ENCODE measurements around the gene PPP1R26. TPM values are rescaled to one million over a fixed set of nuclear protein-coding genes. Genes with fewer than 3 reads are reported as not detected.

PPP1R26 gene
- total RNA-seq, 1 donor from 2014 or later = 23.0 TPM

DNA sequence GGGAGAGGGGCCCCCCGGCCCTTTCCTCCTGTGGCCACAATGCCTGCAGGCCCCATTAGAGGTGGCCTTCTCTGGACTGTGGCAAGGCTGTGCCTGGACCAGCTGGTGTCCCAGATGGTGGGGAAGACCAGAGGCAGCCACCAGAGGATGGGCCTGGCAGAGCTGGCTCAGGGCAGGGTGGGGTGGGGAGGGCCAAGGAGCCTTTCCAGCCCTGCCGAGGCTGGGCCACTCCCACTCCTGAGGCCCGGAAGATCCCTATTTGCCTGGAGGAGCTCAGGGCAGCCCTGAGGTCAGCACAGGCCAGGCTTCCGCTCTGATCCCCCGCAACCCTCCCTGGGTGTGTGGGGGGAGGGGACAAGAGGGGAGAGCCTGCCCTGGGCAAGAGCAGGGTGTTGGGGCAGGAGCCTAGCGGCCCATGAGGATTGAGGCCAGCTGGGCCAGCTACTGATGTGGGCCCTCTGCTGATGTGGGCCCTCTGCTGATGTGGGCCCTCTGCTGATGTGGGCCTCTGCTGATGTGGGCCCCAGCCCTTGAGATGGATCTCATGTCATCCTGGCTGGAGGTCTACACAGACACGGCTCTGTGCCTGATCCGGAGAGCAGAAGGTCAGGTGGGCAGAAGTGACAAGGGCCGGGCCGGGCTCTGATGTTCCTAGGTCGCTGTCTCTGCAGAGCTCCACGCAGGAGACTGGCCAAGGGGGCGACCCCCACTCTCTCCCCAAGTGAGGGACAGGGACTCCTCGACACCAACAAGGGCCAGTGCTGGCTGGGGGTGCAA is 26.9 kb downstream of the PPP1R26 start:
- peaks cover 11% of the 10 kb centered on the region for H3K4me1 Mint-ChIP-seq
- H2AFZ ChIP-seq (replicated peaks) = no peak overlapping the region
- H3K27ac ChIP-seq = peak overlapping the region; percentile 25
- H3K27me3 Mint-ChIP-seq (ENCODE audit: insufficient read depth, low read depth) = peaks cover 8% of the 10 kb centered on the region
- no peak overlapping the region for H3K4me3 ChIP-seq
- no peaks in the 10 kb centered on the region for H3K27me3 ChIP-seq
- H3K4me2 ChIP-seq = no peak overlapping the region
- H3F3A ChIP-seq (ENCODE audit: low read depth) = peaks cover 12% of the 10 kb centered on the region
- H3K4me3 Mint-ChIP-seq = no peak overlapping the region
- no peak overlapping the region for H3K27ac Mint-ChIP-seq
- H3K36me3 ChIP-seq = no peaks in the 10 kb centered on the region
- peak; percentile 58 for DNase-seq (ENCODE audit: low spot score)
- peaks cover 14% of the 10 kb centered on the region for H3K36me3 Mint-ChIP-seq
- TF ChIP-seq EZH2 (IDR thresholded peaks at IDR 0.05) = no peak
- TF ChIP-seq, protein P1, sequence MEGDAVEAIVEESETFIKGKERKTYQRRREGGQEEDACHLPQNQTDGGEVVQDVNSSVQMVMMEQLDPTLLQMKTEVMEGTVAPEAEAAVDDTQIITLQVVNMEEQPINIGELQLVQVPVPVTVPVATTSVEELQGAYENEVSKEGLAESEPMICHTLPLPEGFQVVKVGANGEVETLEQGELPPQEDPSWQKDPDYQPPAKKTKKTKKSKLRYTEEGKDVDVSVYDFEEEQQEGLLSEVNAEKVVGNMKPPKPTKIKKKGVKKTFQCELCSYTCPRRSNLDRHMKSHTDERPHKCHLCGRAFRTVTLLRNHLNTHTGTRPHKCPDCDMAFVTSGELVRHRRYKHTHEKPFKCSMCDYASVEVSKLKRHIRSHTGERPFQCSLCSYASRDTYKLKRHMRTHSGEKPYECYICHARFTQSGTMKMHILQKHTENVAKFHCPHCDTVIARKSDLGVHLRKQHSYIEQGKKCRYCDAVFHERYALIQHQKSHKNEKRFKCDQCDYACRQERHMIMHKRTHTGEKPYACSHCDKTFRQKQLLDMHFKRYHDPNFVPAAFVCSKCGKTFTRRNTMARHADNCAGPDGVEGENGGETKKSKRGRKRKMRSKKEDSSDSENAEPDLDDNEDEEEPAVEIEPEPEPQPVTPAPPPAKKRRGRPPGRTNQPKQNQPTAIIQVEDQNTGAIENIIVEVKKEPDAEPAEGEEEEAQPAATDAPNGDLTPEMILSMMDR (IDR thresholded peaks at IDR 0.05) = no peak
- TF ChIP-seq EZH2phosphoT487 (IDR thresholded peaks at IDR 0.05) = no peak
- no peak overlapping the region for H3K9ac ChIP-seq
- peaks cover 22% of the 10 kb centered on the region for H4K20me1 ChIP-seq (ENCODE audit: low read depth)
- H3K9me3 ChIP-seq (ENCODE audit: low read depth) = no peaks in the 10 kb centered on the region
- H3K9me3 Mint-ChIP-seq = peaks cover 11% of the 10 kb centered on the region
- peaks cover 11% of the 10 kb centered on the region for H3K79me2 ChIP-seq (ENCODE audit: low read depth)
- H3K4me1 ChIP-seq = peaks cover 15% of the 10 kb centered on the region

DNA sequence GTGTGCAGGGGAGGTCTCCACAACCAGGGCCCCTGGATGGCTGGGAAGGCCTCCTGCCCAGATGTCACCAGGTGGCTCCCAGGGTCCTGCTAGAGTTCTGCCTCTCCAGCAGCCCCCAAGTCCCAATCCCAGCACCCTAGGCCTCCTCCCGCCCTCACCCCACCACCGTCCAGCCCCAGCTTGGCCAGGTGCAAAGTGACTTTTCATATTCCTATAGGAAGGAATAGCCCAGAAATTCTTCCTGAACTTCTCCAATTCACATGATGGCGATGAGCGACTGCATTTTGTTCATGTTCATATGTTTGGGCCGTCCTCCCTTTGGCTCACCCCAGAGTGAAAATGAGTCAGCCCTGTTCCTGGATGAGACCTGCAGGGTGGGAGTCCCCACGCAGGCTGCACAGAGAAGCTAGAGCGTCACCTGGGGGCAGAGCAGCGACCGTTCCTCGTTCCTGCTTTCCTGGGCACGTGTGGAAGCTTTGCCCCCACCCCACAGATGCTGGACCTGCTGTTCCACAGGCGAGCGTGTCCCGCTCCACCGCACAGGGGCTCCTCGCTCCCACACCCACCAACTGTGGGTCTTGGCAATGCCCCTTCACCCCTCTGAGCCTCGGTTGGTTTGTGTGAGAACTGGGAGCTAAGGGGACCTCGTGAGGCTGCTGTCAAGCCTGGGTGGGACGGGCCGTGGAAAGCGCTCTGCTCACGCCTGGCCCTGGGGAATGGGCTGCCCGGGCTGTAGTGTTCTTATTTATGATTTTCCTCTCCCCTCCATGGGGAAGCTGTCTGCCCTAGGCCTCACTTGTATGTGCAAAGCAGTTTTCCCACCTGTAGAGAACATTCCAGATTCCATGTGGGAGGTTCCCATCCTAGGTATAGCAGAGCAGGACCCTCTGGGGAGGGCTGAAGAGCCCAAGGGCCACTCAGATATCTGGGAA is 27.8 kb downstream of the PPP1R26 start:
- DNase-seq (ENCODE audit: low spot score) = no peak
- H3K4me1 Mint-ChIP-seq = peaks cover 6% of the 10 kb centered on the region

DNA sequence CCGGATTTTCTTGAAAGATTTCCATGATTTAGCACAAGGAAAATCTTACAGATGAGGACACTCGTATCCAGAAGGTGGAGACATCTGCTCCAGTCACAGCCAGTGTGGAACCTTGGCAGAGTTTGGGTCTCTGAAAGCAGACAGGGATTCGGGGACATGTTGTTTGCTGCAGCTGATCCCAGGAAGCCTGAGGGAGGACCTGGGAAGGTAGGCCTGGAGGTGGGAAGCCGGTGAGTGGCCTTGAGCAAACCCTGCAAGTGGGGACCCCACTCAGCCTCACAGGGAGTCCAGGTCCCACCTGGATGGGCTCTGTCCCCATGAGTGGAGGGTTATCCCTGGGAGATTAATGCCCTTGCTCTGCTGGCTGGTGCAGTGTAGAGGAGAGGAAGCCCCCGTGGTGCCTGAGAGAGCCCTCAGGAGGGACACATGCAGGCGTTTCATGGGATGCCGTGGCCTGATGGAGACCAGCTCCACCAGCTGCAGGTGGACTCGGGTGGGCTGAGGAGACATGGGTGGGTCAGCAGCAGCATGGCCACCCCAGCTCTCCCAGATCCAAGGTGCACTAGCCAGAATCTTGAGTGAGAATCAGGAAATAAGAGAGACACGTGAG is 28.7 kb downstream of the PPP1R26 start:
- Histone ChIP-seq H3K9me3 (ENCODE audit: low read depth) (no peaks in the 10 kb centered on the region), H3K27me3 (no peaks in the 10 kb centered on the region), H3K4me1 (peaks cover 14% of the 10 kb centered on the region), H3K79me2 (ENCODE audit: low read depth) (no peaks in the 10 kb centered on the region), H3K27ac (no peak overlapping the region), H2AFZ (replicated peaks) (no peak overlapping the region), H3K9ac (no peak overlapping the region), H3K36me3 (no peaks in the 10 kb centered on the region), H3K4me3 (no peak overlapping the region), H3K4me2 (no peak overlapping the region), H4K20me1 (ENCODE audit: low read depth) (peaks cover 9% of the 10 kb centered on the region), H3F3A (ENCODE audit: low read depth) (peaks cover 12% of the 10 kb centered on the region)
- H3K36me3 Mint-ChIP-seq = peaks cover 10% of the 10 kb centered on the region
- H3K4me1 Mint-ChIP-seq = peaks cover 8% of the 10 kb centered on the region
- no peak for TF ChIP-seq EZH2phosphoT487 (IDR thresholded peaks at IDR 0.05)
- no peak for TF ChIP-seq EZH2 (IDR thresholded peaks at IDR 0.05)
- TF ChIP-seq, protein P1 (IDR thresholded peaks at IDR 0.05) = no peak
- no peak overlapping the region for H3K4me3 Mint-ChIP-seq
- H3K9me3 Mint-ChIP-seq = peaks cover 11% of the 10 kb centered on the region
- H3K27me3 Mint-ChIP-seq (ENCODE audit: insufficient read depth, low read depth) = peaks cover 11% of the 10 kb centered on the region
- no peak overlapping the region for H3K27ac Mint-ChIP-seq
- DNase-seq (ENCODE audit: low spot score) = no peak

More for the DNA sequence above, 27.8 kb downstream of the PPP1R26 start:
- Mint-ChIP-seq H3K36me3 (peaks cover 13% of the 10 kb centered on the region), H3K4me3 (no peak overlapping the region), H3K27ac (peak overlapping the region; percentile 91), H3K9me3 (peaks cover 11% of the 10 kb centered on the region), H3K27me3 (ENCODE audit: insufficient read depth, low read depth) (peaks cover 11% of the 10 kb centered on the region)
- H3K4me3 ChIP-seq = no peak overlapping the region
- no peaks in the 10 kb centered on the region for H3K36me3 ChIP-seq
- TF ChIP-seq, protein P1 (IDR thresholded peaks at IDR 0.05) = no peak
- no peak for TF ChIP-seq EZH2 (IDR thresholded peaks at IDR 0.05)
- H3K4me1 ChIP-seq = peaks cover 10% of the 10 kb centered on the region
- peaks cover 2% of the 10 kb centered on the region for H3K79me2 ChIP-seq (ENCODE audit: low read depth)
- H3K4me2 ChIP-seq = no peak overlapping the region
- peaks cover 12% of the 10 kb centered on the region for H3F3A ChIP-seq (ENCODE audit: low read depth)
- no peaks in the 10 kb centered on the region for H3K9me3 ChIP-seq (ENCODE audit: low read depth)
- peaks cover 14% of the 10 kb centered on the region for H4K20me1 ChIP-seq (ENCODE audit: low read depth)
- H3K9ac ChIP-seq = no peak overlapping the region
- H3K27me3 ChIP-seq = no peaks in the 10 kb centered on the region
- no peak overlapping the region for H2AFZ ChIP-seq (replicated peaks)
- H3K27ac ChIP-seq = no peak overlapping the region
